H1 (cell line): ENCODE measurements around the gene FH. TPM values are rescaled to one million over a fixed set of nuclear protein-coding genes. Genes with fewer than 3 reads are reported as not detected.

Experiments used
- CTCF ChIA-PET: fragments of 300-600 bp; sonication (Branson Sonifier 250); formaldehyde crosslinking; loops from one replicate; lab custom pipeline; 2021; ENCODE audit not compliant: partially characterized antibody; lab: Charles Lee
- POLR2A ChIA-PET: fragments of 300-600 bp; sonication (Branson Sonifier 250); formaldehyde crosslinking; loops from one replicate; lab custom pipeline; 2021; ENCODE audit warnings: inconsistent platforms; ENCODE audit not compliant: partially characterized antibody; lab: Charles Lee
- DNase-seq, 2 experiments: peaks; one replicate each; pipeline versions ENCODE4 v3.0.0 to v3.0.0-alpha.2; 2010 to 2022; ENCODE audit warnings: low spot score in 2 of 2, low read depth in 1 of 2, mixed read lengths in 1 of 2
- FAIRE-seq: peaks from 2 replicates; lab custom pipeline; 2011; peaks lifted over from hg19 to GRCh38; lab: Jason Lieb, UNC
- H2AFZ ChIP-seq: 2 replicates; pipeline ENCODE4 v1.8.1; 2012; ENCODE audit warnings: low read length, inconsistent platforms
- H2AK5ac ChIP-seq: 2 replicates; pipeline ENCODE4 v1.6.1; 2013; ENCODE audit warnings: low read depth, low read length
- H2BK120ac ChIP-seq: replicated peaks from 2 replicates; pipeline ENCODE3; 2013; ENCODE audit warnings: low read depth, low read length, inconsistent platforms
- H2BK12ac ChIP-seq: 2 replicates; pipeline ENCODE4 v1.6.1; 2013; ENCODE audit warnings: low read depth, low read length
- H2BK15ac ChIP-seq: 2 replicates; pipeline ENCODE4 v1.6.1; 2013; ENCODE audit warnings: low read length
- H2BK20ac ChIP-seq: 2 replicates; pipeline ENCODE4 v1.6.1; 2013; ENCODE audit warnings: low read length
- H2BK5ac ChIP-seq: 2 replicates; pipeline ENCODE4 v1.6.1; 2013; ENCODE audit warnings: low read depth, low read length
- H3K14ac ChIP-seq: 2 replicates; pipeline ENCODE4 v1.6.1; 2013; ENCODE audit warnings: inconsistent platforms; ENCODE audit not compliant: insufficient read length
- H3K18ac ChIP-seq: 2 replicates; pipeline ENCODE4 v1.6.1; 2013; ENCODE audit warnings: low read length; ENCODE audit errors: extremely low read depth
- H3K23ac ChIP-seq: 2 replicates; pipeline ENCODE4 v1.6.1; 2013; ENCODE audit warnings: inconsistent platforms; ENCODE audit not compliant: insufficient read length
- H3K23me2 ChIP-seq: 2 replicates; pipeline ENCODE4 v1.6.1; 2013; ENCODE audit warnings: low read depth, low read length
- H3K27ac ChIP-seq: 2 replicates; pipeline ENCODE4 v1.6.1; 2011; ENCODE audit warnings: low read depth, low read length, inconsistent platforms
- H3K27me3 ChIP-seq, 4 experiments: replicated peaks in 1 of 4; 1 replicate in 1 of 4; 2 replicates in 3 of 4; pipeline versions ENCODE4 v1.6.1 to v1.8.1; 2011 to 2013; ENCODE audit warnings: low read length in 3 of 4, mild to moderate bottlenecking in 3 of 4, inconsistent platforms in 2 of 4, mixed read lengths in 2 of 4, moderate library complexity in 1 of 4; ENCODE audit not compliant: control insufficient read depth in 3 of 4, insufficient read depth in 3 of 4; ENCODE audit errors: extremely low read depth in 1 of 4
- H3K36me3 ChIP-seq, 4 experiments: 2 replicates each; pipeline versions ENCODE4 v1.6.1 to v1.8.1; 2011 to 2013; ENCODE audit warnings: mild to moderate bottlenecking in 4 of 4, low read length in 3 of 4, moderate library complexity in 2 of 4, control low read depth in 1 of 4, inconsistent platforms in 1 of 4; ENCODE audit not compliant: insufficient read depth in 4 of 4, control insufficient read depth in 2 of 4
- H3K4ac ChIP-seq: replicated peaks from 2 replicates; pipeline ENCODE3; 2013; ENCODE audit warnings: low read length, low read depth, mixed read lengths, inconsistent platforms; ENCODE audit not compliant: insufficient read length
- H3K4me1 ChIP-seq, 4 experiments: replicated peaks in 1 of 4; 1 replicate in 1 of 4; 2 replicates in 3 of 4; pipeline versions ENCODE4 v1.6.1 to v1.8.1; 2011 to 2013; ENCODE audit warnings: low read length in 3 of 4, inconsistent platforms in 2 of 4, mixed read lengths in 1 of 4; ENCODE audit not compliant: insufficient read depth in 4 of 4, control insufficient read depth in 3 of 4
- H3K4me2 ChIP-seq, 2 experiments: 2 replicates each; pipeline versions ENCODE4 v1.6.1 to v1.8.1; 2011 to 2013; ENCODE audit warnings: low read depth in 2 of 2, low read length in 2 of 2, control low read depth in 1 of 2, inconsistent platforms in 1 of 2, mild to moderate bottlenecking in 1 of 2; ENCODE audit not compliant: insufficient read depth in 1 of 2
- H3K4me3 ChIP-seq, 4 experiments: fragments of 200-600, 300-600 bp in 1 of 4; sonication (generic), shearing (Covaris generic), sonication (Bioruptor Twin) in 1 of 4; 2 replicates each; pipeline versions ENCODE4 v1.5.1 to v1.8.1; 2011 to 2016; ENCODE audit warnings: low read length in 4 of 4, low read depth in 3 of 4, control low read depth in 2 of 4, inconsistent platforms in 2 of 4, mild to moderate bottlenecking in 2 of 4, mixed read lengths in 1 of 4, moderate library complexity in 1 of 4; ENCODE audit not compliant: insufficient read depth in 2 of 4; ENCODE audit errors: extremely low read depth in 1 of 4
- H3K56ac ChIP-seq: replicated peaks from 2 replicates; pipeline ENCODE3; 2013; ENCODE audit warnings: low read depth, mild to moderate bottlenecking, mixed read lengths, low read length, inconsistent platforms; ENCODE audit not compliant: insufficient read length
- H3K79me1 ChIP-seq: 2 replicates; pipeline ENCODE4 v1.6.1; 2013; ENCODE audit warnings: low read depth, low read length, control low read depth
- H3K79me2 ChIP-seq, 2 experiments: 2 replicates each; pipeline versions ENCODE4 v1.6.1 to v1.8.1; 2012 to 2013; ENCODE audit warnings: low read length in 2 of 2, mild to moderate bottlenecking in 2 of 2, inconsistent platforms in 1 of 2; ENCODE audit not compliant: insufficient read depth in 2 of 2, control insufficient read depth in 1 of 2
- H3K9ac ChIP-seq, 4 experiments: replicated peaks in 1 of 4; 1 replicate in 1 of 4; 2 replicates in 3 of 4; pipeline versions ENCODE4 v1.6.1 to v1.8.1; 2011 to 2013; ENCODE audit warnings: low read depth in 3 of 4, low read length in 3 of 4, control low read depth in 2 of 4, mild to moderate bottlenecking in 2 of 4, moderate library complexity in 2 of 4, inconsistent platforms in 1 of 4; ENCODE audit errors: extremely low read depth in 1 of 4
- H3K9me3 ChIP-seq, 2 experiments: 2 replicates each; pipeline versions ENCODE4 v1.6.1 to v1.8.1; 2012 to 2013; ENCODE audit warnings: mild to moderate bottlenecking in 2 of 2, moderate library complexity in 2 of 2, control low read depth in 1 of 2, inconsistent platforms in 1 of 2, low read depth in 1 of 2, low read length in 1 of 2, mixed read lengths in 1 of 2; ENCODE audit not compliant: insufficient read depth in 2 of 2
- H4K20me1 ChIP-seq, 2 experiments: replicated peaks in 1 of 2; 2 replicates each; pipeline versions ENCODE3 to v1.8.1; 2011 to 2013; ENCODE audit warnings: inconsistent platforms in 2 of 2, low read length in 2 of 2, mild to moderate bottlenecking in 1 of 2; ENCODE audit not compliant: insufficient read depth in 2 of 2, control insufficient read depth in 1 of 2
- H4K5ac ChIP-seq: 2 replicates; pipeline ENCODE4 v1.6.1; 2013; ENCODE audit warnings: low read length, low read depth, mixed read lengths, inconsistent platforms; ENCODE audit not compliant: insufficient read length
- H4K8ac ChIP-seq: 2 replicates; pipeline ENCODE4 v1.8.0; 2013; ENCODE audit warnings: mild to moderate bottlenecking, moderate library complexity, low read length, inconsistent platforms; ENCODE audit not compliant: insufficient read depth; ENCODE audit errors: extremely low read depth
- H4K91ac ChIP-seq: replicated peaks from 2 replicates; pipeline ENCODE3; 2013; ENCODE audit warnings: low read length, mixed read lengths, inconsistent platforms; ENCODE audit not compliant: insufficient read length
- NRF1 ChIP-seq: IDR thresholded peaks from 2 replicates; pipeline ENCODE4 v1.6.1; 2011; ENCODE audit warnings: mild to moderate bottlenecking, low read depth, low read length, improper control_type of control experiment
- TCF12 ChIP-seq: IDR thresholded peaks from 2 replicates; pipeline ENCODE4 v1.6.1; 2011; ENCODE audit warnings: low read depth, mild to moderate bottlenecking, low read length
- WGBS, 2 experiments: shearing (Covaris generic) in 1 of 2; methylation state at CpG; one replicate each; pipeline versions ENCODE4 v1.1.6 to v1.1.7; 2013 to 2015; ENCODE audit warnings: low lambda C conversion rate in 2 of 2, mixed read lengths in 2 of 2, inconsistent platforms in 1 of 2, low coverage in 1 of 2, missing lambda C conversion rate in 1 of 2; ENCODE audit not compliant: insufficient replicate concordance in 2 of 2, insufficient coverage in 1 of 2, insufficient read length in 1 of 2; ENCODE audit errors: extremely low coverage in 1 of 2, missing lambda C conversion rate in 1 of 2; 5-methylcytosine and 5-hydroxymethylcytosine counted together
- polyA plus RNA-seq, 7 experiments: library from polyadenylated mRNA; depleted of rRNA in 3 of 7; stranded (reverse) in 5 of 7; unstranded in 2 of 7; fragments of >200 nt in 5 of 7; fragments of 200-250 nt in 2 of 7; gene quantifications; 1 replicate in 5 of 7; 2 replicates in 1 of 7; 4 replicates in 1 of 7; pipeline versions ENCODE4 v1.2.1 to v1.2.3, GENCODE V29; 2011 to 2013; ENCODE audit warnings: missing spikeins in 2 of 7, mixed read lengths in 2 of 7
- total RNA-seq: library from RNA; stranded (reverse); fragmentation: NEBNext Ultra II Directional; extraction: Animal tissue kit (Norgen Biotek cat#: 25700); gene quantifications from 2 replicates; pipeline ENCODE4 v1.2.1, GENCODE V29; 2021

FH gene
- total and polyA plus RNA-seq, 2 of the 8 experiments (the other 6 are each of a cell fraction or from before 2014, with no cell fraction given): 45.0 to 81.9 TPM

- no peak overlapping the region for H3K18ac ChIP-seq
- no peak overlapping the region for H2BK5ac ChIP-seq
- peak overlapping the region in 3 of 4 experiments; percentile 80 to 90 (median 89); a peak in 7 of 8 replicates for H3K4me3 ChIP-seq
- 34% methylated on average over 6 of the region's 6 CpGs; no CpG with 5 or more reads in 1 of the 2 experiments for WGBS, 2 experiments
- H3K4me1 ChIP-seq: peaks cover 0 to 2% (median 0%) of the 10 kb centered on the region in 4 experiments; a peak in 1 of 7 replicates
- no peak overlapping the region for H2BK120ac ChIP-seq
- H4K20me1 ChIP-seq: no peaks in the 10 kb centered on the region
- no peaks in the 10 kb centered on the region for H3K9me3 ChIP-seq
- no peak overlapping the region for H3K56ac ChIP-seq
- peak overlapping the region; percentile 61 to 78 for H3K4me2 ChIP-seq
- POLR2A ChIA-PET: interaction anchor here (0.6 kb wide), 3 partner anchors 66 to 325 kb away, joined by 3 to 6 read pairs (median 4); no protein-coding TSS in a partner anchor
- FAIRE-seq: no peak
- no peak for DNase-seq
- no peak overlapping the region for H3K4ac ChIP-seq
- H4K91ac ChIP-seq: no peak overlapping the region
- no peak overlapping the region for H3K27ac ChIP-seq
- H2AK5ac ChIP-seq: no peak overlapping the region
- H2BK12ac ChIP-seq: no peak overlapping the region
- H3K14ac ChIP-seq: no peak overlapping the region
- H2AFZ ChIP-seq: peak overlapping the region; percentile 43; the same call in 1 of the 2 replicates
- H4K8ac ChIP-seq: no peak overlapping the region
- CTCF ChIA-PET: interaction anchor here (0.8 kb wide), 1 partner anchor 18 kb away, joined by 4 read pairs; no protein-coding TSS in a partner anchor
- no peak overlapping the region for H3K23ac ChIP-seq
- no peak overlapping the region for H2BK15ac ChIP-seq
- H3K79me2 ChIP-seq: peaks cover 0 to 32% of the 10 kb centered on the region in 2 experiments; a peak in 3 of 4 replicates
- peak overlapping the region in 1 of 4 experiments; percentile 16; a peak in 1 of 7 replicates for H3K9ac ChIP-seq
- peak overlapping the region; percentile 69 for H4K5ac ChIP-seq
- no peaks in the 10 kb centered on the region for H3K23me2 ChIP-seq
- no peak overlapping the region for H2BK20ac ChIP-seq
- H3K79me1 ChIP-seq: peaks cover 2% of the 10 kb centered on the region; the same call in 1 of the 2 replicates
- no peaks in the 10 kb centered on the region for H3K27me3 ChIP-seq
- H3K36me3 ChIP-seq: peaks cover 0 to 4% (median 0%) of the 10 kb centered on the region in 4 experiments; a peak in 2 of 8 replicates
- TF ChIP-seq NRF1 (no peak), TCF12 (no peak)
Observed at GRCh38 chr1:241520080-241520465, 518 bp upstream of the FH start.
